GM10266 (cell line): ENCODE results near the gene IPP.
"Not testable (repeated sequence)": the region's sequence is repeated elsewhere in the genome, so short reads cannot be mapped to it uniquely, and the experiment has no call there.

Source experiments
- DNase-seq: peaks from one replicate; pipeline ENCODE4 v3.0.0; 2012; ENCODE audit errors: extremely low spot score
- TF ChIP-seq, protein P1 (sequence below): IDR thresholded peaks from 2 replicates; pipeline ENCODE4 v1.5.1; 2012; ENCODE audit warnings: mild to moderate bottlenecking, low read depth; ENCODE audit not compliant: control insufficient read depth, insufficient read depth; ENCODE audit errors: missing control alignments

The IPP gene

DNA sequence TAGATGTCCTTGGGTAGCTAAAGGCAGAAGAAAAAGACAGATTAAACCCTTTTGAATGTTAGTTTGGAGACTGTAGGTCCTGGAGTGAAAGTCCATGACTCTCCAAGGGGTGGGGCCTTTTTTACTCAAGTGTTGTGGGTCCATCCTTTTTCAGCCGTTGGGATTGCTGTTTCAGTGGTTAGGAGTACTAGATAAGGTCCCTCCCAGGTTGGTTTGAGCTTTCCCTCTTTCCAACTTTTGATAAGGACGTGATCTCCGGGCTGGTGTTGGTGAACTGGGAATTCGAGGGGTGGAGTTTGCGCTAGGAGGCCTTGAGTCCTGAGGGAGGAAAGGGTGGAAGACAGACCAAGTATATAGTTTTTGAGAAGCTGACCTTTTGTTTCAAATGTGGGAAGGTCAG lies 5.2 kb upstream of the IPP start:
- no peak for DNase-seq
- TF ChIP-seq, protein P1, sequence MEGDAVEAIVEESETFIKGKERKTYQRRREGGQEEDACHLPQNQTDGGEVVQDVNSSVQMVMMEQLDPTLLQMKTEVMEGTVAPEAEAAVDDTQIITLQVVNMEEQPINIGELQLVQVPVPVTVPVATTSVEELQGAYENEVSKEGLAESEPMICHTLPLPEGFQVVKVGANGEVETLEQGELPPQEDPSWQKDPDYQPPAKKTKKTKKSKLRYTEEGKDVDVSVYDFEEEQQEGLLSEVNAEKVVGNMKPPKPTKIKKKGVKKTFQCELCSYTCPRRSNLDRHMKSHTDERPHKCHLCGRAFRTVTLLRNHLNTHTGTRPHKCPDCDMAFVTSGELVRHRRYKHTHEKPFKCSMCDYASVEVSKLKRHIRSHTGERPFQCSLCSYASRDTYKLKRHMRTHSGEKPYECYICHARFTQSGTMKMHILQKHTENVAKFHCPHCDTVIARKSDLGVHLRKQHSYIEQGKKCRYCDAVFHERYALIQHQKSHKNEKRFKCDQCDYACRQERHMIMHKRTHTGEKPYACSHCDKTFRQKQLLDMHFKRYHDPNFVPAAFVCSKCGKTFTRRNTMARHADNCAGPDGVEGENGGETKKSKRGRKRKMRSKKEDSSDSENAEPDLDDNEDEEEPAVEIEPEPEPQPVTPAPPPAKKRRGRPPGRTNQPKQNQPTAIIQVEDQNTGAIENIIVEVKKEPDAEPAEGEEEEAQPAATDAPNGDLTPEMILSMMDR, result no peak

DNA sequence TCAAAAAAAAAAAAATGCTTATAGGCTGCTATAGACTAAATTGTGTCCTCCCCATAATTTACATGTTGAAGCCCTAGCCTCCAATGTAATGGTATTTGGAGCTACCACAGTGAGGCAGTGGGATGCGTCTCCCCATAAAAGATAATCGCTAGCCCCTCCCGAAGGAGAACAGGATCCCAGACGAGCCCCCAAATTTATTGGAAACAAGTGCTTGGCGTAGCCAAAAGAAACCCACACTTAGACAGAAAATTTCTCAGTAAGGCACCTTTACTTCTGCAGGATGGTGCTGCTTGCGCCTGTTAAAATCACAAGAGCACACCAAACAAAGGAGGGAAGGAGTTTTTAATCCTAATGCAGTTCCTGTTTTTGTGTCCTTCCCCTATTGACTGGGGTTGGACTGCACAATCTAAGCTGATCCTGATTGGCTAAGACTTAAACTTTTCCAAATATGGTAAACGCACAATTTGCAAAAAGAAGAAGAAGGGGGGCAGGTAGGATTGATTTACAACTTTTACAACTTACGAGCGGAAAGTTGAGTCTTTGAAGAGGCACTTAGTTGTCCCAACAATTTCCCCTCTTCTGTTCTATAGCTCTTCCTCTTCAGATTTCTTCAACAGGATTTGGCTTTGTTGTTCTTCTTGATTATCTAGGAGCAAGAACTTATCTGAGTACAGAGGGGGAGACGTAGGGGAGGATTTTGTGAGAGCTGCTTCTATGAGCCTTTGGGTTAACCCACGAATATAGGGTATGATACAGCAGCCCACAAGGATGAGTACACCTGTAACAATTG lies 3.0 kb upstream of the IPP start:
- TF ChIP-seq, protein P1, result no peak
- DNase-seq, result no peak

DNA sequence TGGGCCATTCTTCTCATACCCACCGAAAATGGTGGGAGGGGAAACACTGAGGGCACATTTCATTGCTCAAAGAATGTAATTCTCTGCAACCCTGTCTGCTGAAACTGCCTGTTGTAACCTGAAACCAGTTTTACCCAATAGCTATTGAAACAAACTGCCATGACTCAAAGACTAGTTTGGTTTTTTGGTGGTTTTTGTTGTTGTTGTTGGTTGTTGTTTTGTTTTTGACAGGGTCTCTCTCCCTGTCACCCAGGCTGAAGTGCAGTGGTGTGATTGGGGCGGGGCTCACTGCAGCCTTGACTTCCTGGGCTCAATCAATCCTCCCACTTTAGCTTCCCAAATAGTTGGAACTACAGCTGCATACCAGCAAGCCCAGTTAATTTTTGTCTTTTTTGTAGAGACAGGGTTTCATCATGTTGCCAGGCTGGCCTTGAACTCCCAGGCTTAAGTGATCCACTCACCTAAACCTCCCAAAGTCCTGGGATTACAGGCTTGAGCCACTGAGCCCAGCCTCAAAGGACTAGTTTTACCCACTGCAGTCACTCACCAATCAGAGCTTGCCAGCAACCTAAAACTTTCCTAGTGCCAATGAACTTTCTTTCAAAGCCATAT lies 2.1 kb upstream of the IPP start:
- DNase-seq, result no peak

DNA sequence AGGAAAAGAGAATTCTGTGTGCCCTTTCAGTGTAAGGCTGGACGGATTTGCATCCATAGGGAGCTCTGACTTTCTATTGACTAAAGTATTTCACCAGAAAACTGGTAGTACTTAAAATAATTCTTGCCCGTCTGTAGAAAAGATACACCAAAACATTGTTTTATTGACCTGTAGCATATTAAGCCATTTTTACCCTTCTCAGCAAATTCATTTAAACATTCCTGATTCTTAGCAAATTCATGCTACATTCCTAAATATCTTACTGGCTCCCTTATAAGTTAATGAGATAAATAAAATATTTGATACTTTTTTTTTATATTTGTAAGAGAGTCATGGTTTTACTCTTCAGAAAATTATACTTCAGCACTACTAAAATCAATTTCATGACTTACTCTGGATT lies 1.6 kb upstream of the IPP start:
- DNase-seq, result no peak

More for the DNA sequence above, 2.1 kb upstream of the IPP start:
- TF ChIP-seq, protein P1, result no peak

DNA sequence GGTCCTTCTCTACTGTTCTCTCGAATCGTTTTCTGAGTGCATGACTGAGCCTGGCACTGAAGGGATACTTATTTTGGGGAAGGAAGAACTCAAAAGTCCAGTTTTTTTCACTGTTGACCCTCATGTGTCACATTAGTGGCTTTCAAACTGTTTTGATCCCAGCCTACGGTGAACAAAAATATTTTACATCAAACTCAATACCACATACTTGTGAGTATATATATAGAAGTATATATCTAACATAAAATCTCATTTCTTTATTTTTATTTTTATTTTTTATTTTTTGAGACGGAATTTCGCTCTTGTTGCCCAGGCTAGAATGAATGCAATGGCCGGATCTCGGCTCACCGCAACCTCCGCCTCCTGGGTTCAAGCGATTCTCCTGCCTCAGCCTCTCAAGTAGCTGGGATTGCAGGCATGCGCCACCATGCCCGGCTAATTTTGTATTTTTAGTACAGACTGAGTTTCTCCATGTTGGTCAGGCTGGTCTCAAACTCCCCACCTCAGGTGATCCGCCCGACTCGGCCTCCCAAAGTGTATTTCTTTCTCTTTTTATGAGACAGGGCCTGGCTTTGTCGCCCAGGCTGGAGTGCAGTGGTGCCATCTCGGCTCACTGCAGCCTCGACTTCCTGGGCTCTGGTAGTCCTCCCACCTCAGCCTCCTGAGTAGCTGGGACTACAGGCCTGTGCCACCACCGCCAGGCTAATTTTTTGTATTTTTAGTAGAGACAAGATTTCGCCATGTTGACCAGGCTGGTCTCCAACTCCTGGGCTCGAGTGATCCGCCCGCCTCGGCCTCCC lies 786 bp upstream of the IPP start:
- not testable (repeated sequence) for DNase-seq

More for the DNA sequence above, 1.6 kb upstream of the IPP start:
- TF ChIP-seq, protein P1, result no peak

DNA sequence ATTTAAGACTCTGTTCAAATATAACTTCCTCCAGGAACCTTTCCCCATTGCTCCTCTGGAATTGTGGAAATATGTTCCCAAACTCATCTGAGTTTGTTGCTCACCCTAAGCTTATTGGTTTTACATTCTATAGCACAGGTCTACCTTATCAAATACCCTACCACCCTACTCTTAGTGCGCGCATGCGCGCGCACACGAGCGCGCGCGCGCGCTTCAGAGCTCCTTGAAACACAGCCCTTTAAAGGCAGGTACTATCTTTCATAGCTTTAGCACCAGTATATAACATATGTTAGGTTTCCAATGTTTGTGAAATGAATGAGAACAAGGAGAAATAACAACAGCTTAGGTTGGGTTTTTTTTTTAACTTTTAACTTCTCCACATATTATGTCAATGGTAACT lies 3.5 kb downstream of the IPP start:
- TF ChIP-seq, protein P1, result no peak

DNA sequence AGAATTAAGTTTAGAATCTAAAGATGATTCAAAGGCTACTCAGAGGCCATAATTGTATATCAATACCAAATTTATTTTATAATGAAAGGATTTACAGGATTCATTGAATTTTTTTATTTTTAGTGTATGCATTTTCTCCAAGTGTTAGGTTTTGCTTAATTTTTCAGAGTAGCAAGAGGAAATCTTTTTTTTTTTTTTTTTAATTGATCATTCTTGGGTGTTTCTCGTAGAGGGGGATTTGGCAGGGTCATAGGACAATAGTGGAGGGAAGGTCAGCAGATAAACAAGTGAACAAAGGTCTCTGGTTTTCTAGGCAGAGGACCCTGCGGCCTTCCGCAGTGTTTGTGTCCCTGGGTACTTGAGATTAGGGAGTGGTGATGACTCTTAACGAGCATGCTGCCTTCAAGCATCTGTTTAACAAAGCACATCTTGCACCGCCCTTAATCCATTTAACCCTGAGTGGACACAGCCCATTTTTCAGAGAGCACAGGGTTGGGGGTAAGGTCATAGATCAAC lies 10.8 kb downstream of the IPP start:
- not testable (repeated sequence) for DNase-seq

More for the DNA sequence above, 3.5 kb downstream of the IPP start:
- no peak for DNase-seq

DNA sequence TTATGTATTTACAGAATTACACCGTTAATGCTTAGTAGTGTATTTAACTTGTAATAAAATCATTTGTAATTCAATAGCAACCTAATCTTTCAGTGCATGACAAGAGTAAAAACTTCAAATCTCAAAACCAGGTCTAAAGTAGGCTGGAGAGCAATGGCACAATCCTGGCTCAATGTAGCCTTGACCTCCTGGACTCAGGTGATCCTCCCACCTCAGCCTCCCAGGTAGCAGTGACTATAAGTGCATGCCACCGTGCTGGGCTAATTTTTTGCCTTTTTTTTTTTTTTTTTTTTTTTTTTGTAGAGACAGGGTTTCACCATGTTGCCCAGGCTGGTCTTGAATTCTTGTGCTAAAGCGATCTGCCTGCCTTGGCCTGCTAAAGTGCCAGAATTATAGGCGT lies 11.3 kb downstream of the IPP start:
- no peak for DNase-seq
- TF ChIP-seq, protein P1, result no peak
